HG02610 (cell line): Measurements from ENCODE around the gene UAP1.

Source experiments
- ATAC-seq: cut with Tn5 transposase; IDR thresholded peaks from one replicate; pipeline ENCODE4 v1.9.1; 2021; ENCODE audit warnings: mild to moderate bottlenecking, moderate library complexity; ENCODE audit not compliant: unreplicated experiment

Gene UAP1

GRCh38 chr1:162561616-162562469, at the start of gene UAP1:
Gene UAP1 (plus strand): TSS chr1:162561722. CDS start chr1:162566069, 4,347 bp downstream.
- ATAC-seq: peak; percentile 23

DNA sequence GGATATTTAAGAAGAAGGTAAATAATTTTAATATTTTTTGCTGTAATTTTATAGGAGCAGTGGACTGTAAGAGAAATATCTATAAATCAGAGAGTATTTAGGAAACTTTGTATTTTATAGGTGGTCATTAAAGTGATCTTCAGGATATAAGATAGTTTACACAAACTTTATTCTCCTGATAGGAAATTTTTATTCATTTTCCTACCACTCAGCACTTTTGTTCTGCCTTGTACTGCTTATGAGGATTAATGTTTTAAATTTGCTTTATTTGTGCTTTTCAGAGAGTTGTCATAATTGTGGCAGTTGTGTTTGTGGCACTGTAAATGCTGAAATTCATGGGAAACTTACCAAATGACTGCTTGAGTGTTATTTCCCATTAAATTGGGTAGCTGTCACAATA, 34.2 kb upstream of the UAP1 start:
- ATAC-seq: no peak

DNA sequence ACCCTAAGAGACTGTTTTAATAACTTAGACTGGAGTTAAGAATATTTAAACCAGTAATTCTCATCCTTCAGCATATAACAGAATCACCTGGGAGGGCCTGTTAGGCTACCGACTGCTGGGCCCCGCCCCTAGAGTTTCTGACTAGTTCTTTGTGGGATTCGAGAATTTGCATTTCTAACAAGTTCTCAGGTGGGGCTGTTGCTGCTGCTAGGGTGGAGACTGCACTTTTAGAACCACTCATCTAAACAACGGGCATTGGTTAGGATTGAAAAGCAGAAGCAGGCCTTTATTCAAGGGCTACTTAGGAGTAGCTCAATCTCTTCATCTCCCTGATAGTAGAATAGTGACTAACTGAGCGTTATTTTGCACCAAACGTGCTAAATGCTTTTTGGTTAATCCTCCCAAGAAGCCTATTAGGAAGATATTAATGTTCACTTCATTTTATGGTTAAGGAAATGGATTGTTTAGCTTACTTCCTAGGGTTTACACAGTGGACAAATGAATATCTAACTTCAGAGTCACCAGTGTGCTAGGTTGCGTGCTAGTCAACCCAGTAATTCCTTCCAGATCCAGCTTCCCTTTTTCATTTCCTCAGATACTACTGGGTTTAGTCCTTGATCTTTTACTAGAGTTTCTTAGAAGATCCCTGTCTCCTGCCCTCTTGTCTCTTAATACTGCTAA, 31.1 kb upstream of the UAP1 start:
- ATAC-seq: peak; percentile 92

GRCh38 chr1:162530988-162531319, 30.6 kb upstream of the UAP1 start:
- no peak for ATAC-seq

GRCh38 chr1:162535501-162535900, 26.0 kb upstream of the UAP1 start:
- ATAC-seq: no peak

DNA sequence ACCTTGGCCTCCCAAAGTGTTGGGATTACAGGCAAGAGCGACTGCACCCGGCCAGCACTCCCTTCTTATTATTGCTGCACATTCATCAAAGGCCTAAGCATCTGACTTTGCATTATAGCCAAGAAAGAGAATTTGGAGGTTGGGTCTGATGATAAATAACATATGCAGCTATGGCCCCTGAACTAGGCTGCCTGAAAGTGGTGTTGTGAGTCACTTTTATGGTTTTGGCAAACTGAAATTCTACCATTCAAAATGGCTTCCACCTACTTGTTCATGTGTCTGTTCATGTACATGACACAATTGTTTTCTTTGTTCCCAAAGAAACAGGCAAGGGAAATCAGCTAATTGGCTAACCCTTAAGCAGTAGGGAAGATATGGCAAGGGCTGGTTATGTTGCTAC, 25.0 kb upstream of the UAP1 start:
- no peak for ATAC-seq

DNA sequence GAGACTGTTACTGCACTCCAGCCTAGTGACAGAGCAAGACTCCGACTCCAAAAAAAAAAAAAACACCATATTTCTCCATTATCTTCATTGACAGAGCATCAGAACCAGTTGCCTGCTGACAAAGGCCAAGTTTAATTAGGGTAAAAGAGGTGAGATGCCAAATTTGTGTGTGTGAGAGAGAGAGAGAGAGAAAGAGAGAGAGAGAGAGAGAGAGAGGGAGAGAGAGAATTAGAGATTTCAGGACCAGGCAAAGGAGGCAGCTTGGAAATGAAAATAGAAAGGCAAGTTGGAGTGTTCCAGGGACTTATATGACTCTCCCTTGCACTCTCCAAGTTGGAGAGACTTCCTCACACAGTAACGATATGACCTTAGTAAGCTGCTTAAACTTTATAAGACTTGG, 24.3 kb upstream of the UAP1 start:
- no peak for ATAC-seq

GRCh38 chr1:162538815-162539431, 22.6 kb upstream of the UAP1 start:
- no peak for ATAC-seq

GRCh38 chr1:162541619-162542141, 19.8 kb upstream of the UAP1 start:
- no peak for ATAC-seq

GRCh38 chr1:162543228-162543627, 18.3 kb upstream of the UAP1 start:
- ATAC-seq: no peak

DNA sequence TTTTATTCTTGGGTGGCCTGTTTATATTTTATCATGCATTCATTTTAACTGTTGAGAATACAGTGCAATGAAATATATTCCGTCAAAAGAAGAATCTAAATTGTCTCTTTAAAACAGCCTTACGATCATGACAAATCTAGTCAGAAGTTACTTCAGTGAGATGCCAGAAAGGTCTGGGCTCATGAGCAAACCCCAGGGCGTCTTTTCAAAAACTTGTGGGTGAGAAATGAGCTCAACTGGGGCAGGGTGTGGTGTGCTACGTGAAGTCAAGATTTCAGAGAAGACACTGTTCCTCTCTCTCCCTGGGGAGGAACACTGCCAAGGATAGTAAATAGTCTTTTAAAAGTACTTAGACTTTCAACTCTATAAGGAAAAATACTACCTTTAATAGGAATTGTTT, 13.4 kb upstream of the UAP1 start:
- ATAC-seq: no peak

GRCh38 chr1:162549001-162549400, 12.5 kb upstream of the UAP1 start:
- no peak for ATAC-seq

- ATAC-seq: no peak
These were observed 10.6 kb upstream of the UAP1 start for GRCh38 chr1:162550925-162551324.

DNA sequence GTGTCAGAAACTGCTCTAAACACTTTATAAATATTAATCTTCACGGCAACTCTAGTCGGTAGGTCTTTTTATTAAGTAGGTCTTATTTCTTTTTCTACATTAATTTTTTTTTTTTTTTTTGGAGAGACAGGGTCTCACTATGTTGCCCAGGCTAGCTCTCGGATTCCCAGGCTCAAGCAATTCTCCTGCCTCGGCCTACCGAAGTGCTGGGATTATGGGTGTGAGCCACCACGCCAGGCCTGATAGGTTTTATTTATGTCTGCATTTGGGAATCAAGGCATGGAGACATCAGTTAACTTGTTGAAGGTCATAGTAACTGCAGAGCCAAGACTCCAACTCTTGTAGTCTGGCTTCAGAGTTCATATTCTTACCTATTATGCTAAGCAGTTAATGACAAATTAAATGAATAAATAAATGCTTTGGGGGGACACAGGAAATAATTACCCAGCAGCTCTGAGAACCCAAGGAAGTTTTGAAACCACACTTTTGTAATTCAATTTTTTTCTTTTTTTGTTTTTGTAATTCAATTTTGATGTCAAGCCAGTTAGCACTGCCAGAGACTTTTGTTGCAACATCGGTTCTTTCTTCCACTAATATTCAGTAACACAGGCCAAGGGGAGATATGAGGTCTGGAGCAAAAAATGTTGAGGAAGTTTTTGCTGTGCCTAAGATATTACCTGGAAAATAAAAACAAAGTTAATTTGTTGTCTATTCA, 9.4 kb upstream of the UAP1 start:
- no peak for ATAC-seq

- ATAC-seq: no peak
These were observed 8.8 kb upstream of the UAP1 start for GRCh38 chr1:162552684-162553252.

GRCh38 chr1:162554258-162554657, 7.3 kb upstream of the UAP1 start:
- ATAC-seq: no peak

DNA sequence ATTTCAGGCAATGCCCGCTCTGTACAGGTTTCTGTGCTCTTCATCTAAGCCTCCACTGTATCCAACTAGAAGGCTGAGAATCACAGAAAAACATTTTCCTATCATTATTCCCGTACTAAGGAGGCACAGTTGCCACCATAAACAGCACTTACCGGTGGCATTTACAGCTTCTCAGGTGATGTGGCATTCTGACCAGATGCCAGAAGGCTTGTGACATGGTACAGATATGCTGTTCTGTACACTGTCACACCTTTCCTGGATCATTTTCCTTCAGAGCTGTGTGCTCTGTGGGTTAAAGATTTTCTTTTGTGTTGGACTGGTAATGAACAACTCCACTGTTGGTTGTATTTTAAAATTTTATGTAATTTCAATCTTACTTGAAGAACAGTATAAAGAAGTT, 4.0 kb upstream of the UAP1 start:
- ATAC-seq: no peak

DNA sequence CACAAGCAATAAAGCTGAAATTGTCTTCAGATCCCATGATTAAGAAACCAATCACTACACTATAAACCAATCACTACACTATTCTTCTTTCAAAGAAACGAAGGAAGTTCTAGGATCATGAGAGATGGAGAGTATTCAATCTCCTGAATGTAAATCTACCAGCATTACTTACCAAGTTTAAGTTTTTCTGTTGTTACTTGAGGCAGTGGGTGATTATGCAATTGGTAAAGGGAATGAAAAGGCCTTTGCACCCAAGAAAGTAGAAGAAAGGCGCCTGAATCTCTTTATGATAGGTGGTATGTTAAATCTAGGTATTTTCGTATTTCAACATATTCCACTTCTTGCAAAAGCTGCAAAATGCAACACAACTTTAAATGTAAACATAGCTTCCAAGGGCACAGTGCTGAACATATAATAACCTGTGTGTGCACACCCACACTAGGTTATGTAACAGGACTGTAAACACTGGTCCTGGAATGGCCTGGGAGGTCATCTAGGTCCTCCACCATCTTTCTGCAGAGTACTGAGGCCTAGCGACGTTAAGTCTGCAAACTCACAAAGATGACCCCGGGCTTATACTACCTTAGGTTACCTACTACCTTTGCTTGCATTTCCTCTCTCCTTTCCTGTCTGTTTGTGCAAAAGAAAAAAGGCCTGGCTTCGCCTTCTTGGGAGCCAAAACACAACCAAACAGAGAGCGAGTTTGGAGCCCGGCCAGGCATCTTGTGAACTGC, 1.1 kb upstream of the UAP1 start:
- no peak for ATAC-seq

DNA sequence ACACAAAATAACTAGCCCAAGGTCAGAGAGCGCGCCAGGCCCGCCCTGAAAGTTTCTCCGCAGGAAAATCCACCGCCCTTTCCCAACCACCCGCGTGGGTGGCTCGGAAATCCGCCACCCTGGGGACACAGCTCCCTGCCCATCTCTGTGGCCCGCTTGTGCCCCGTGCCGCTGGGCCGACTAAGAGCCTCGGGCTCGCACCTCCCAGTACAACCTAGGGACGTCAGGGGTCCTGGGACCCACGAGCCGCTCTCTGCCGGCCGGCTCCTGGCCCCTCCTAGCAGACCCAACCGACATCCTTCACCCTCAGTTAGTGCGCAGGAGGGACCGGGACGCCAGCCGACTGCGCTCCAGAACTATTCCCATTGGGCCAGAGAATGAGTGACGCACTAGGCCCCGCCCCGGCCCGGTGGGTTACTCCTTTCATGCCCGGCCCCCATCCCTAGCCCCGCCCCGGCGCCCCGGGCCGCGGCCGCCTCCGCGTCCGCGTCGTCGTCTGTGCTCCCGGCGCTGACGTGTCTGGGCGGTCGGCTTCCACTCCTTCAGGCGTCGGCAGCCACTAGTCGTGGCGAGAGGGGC, 396 bp upstream of the UAP1 start:
- peak; percentile 96 for ATAC-seq

DNA sequence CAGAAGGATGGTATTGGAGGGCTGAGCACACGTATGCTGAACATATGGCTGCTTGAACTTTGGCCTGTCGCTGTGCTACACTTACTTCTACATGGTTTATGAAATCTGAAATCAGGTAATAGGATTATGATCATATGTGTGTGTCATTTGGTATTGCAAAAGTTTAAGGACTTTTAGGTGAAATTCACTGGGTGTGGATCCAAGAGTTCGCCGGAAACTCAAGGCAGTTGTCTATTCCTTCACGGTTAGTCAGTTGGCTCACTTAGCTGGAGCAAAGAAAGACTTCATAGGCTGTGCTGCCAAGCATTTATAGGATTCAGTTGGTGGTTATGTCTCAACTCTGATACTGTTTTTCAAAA, 927 bp downstream of the UAP1 start:
- ATAC-seq: no peak
